Left hindlimb (tissue), 1 donor: ENCODE data around the gene ARHGEF18.
"Not testable (repeated sequence)": the region's sequence is repeated elsewhere in the genome, so short reads cannot be mapped to it uniquely, and the experiment has no call there.

Experiments used
- DNase-seq: peaks from one replicate; pipeline ENCODE4 v3.0.0-alpha.2; 2018

Gene ARHGEF18

GRCh38 chr19:7349961-7350711 lies 1.4 kb downstream of the ARHGEF18 start:
- DNase-seq, result no peak

GRCh38 chr19:7351861-7352260 lies 3.1 kb downstream of the ARHGEF18 start:
- no peak for DNase-seq

GRCh38 chr19:7355151-7355820 lies 6.5 kb downstream of the ARHGEF18 start:
- DNase-seq, result no peak

- no peak for DNase-seq
Observed at GRCh38 chr19:7355871-7356270, 7.1 kb downstream of the ARHGEF18 start.

- DNase-seq, result no peak
Observed at GRCh38 chr19:7356899-7357627, 8.3 kb downstream of the ARHGEF18 start.

- no peak for DNase-seq
Observed at GRCh38 chr19:7358102-7358597, 9.4 kb downstream of the ARHGEF18 start.

- no peak for DNase-seq
Observed at GRCh38 chr19:7360393-7360984, 11.8 kb downstream of the ARHGEF18 start.

GRCh38 chr19:7363225-7363624 lies 14.5 kb downstream of the ARHGEF18 start:
- no peak for DNase-seq

- DNase-seq, result no peak
Observed at GRCh38 chr19:7366701-7367420, 18.1 kb downstream of the ARHGEF18 start.

GRCh38 chr19:7368456-7368855 lies 19.7 kb downstream of the ARHGEF18 start:
- no peak for DNase-seq

GRCh38 chr19:7368866-7369265 lies 20.1 kb downstream of the ARHGEF18 start:
- DNase-seq, result not testable (repeated sequence)

GRCh38 chr19:7370546-7370945 lies 21.8 kb downstream of the ARHGEF18 start:
- DNase-seq, result no peak

- DNase-seq, result no peak
Observed at GRCh38 chr19:7371001-7371400, 22.3 kb downstream of the ARHGEF18 start.

- no peak for DNase-seq
Observed at GRCh38 chr19:7372810-7373209, 24.1 kb downstream of the ARHGEF18 start.

GRCh38 chr19:7373862-7374261 lies 25.1 kb downstream of the ARHGEF18 start:
- no peak for DNase-seq

- DNase-seq, result no peak
Observed at GRCh38 chr19:7376151-7376852, 27.6 kb downstream of the ARHGEF18 start.

GRCh38 chr19:7377196-7377595 lies 28.5 kb downstream of the ARHGEF18 start:
- no peak for DNase-seq

GRCh38 chr19:7381073-7381390 lies 32.3 kb downstream of the ARHGEF18 start:
- DNase-seq, result no peak

GRCh38 chr19:7382694-7383093 lies 34.0 kb downstream of the ARHGEF18 start:
- no peak for DNase-seq

GRCh38 chr19:7383284-7383683 lies 34.5 kb downstream of the ARHGEF18 start:
- DNase-seq, result no peak

- DNase-seq, result no peak
Observed at GRCh38 chr19:7385062-7385461, 36.3 kb downstream of the ARHGEF18 start.

- no peak for DNase-seq
Observed at GRCh38 chr19:7386308-7386707, 37.6 kb downstream of the ARHGEF18 start.
